ENCODE measurements around the gene SMOC1.

The SMOC1 gene

DNA sequence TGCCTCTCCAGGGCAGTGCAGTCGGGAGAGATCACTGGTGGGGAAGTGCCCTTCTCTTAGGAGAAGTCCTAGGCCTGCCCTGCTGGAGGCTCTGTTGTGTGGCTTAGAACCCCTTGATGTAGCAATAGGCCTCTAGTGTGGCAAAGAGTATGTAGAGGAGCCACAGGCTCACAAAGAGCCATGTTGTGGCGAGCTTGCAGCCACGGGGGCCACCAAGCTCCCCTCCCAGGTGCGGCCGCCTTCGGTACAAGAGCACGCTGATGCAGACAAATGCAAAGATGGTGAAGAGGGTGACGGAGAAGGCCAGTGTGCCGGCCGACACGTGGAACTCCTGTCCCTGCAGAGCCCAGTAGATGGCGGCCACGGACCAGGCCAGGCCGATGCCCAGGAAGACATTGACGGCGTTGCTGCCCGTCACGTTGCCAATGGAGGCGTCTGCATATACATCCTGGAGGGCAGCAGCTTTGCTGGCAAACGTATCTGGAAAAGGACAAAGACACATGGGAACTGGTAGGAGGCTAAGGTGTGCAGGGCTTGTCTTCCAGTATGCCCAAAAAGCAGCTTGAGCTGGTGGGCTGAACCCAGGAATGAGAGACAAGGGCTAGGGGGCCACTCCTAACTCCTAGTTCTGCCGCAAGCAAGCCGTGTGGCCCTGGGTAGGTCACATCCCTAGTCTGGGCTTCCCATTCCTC lies 166.8 kb downstream of the SMOC1 start:
- DNase-seq (ENCODE audit: low read depth): no peak

DNA sequence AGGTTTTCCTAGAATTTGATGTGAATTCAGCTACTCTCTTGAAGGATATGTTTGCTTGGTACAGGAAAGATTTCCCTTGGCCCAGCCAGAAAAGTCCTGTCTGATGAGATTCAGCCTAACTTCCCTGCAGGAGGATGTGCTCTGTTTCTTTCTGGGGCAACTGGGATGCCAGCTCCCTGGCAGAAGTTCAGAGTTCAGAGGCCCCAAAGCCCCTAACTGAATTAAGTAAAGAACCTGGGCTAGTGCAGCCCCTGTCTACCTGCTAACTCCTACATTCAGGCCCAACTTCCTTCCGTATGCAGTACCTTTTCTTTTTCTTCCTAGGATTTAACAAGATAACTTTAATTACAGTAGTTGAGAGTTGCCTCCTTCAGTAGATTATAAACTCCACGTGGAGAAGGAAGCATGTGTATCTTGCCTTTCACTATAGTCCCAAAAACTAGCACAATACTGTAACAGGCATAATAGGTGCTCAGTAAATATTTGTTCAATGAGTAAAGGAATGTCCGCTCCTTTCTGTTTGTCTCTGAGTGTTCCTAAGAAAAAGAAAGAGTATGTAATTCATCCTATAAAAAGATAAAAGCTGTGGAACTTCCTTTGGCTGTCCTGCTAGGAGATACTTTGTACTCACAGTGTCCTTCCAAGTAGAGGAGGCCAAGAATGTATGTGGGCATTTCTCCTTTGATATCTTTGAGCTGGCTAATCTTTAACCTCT lies 168.5 kb downstream of the SMOC1 start:
- DNase-seq (ENCODE audit: low read depth): no peak

DNA sequence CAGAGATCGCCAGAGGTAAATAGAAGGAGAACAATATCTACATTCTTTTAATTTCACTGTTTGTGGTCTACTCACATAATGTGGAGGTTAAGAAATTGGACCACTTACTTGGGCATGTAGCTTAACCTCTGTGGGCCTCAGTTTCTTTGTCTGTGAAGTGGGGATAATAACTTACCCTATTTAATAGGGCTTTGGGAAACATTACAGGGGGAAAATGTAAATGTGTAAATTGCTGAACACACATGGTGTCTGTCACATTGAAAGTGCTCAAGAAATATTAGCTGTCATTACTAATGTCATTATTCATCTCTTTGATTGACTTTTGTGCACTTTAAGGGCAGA lies 169.1 kb downstream of the SMOC1 start:
- no peak for DNase-seq (ENCODE audit: low read depth)

DNA sequence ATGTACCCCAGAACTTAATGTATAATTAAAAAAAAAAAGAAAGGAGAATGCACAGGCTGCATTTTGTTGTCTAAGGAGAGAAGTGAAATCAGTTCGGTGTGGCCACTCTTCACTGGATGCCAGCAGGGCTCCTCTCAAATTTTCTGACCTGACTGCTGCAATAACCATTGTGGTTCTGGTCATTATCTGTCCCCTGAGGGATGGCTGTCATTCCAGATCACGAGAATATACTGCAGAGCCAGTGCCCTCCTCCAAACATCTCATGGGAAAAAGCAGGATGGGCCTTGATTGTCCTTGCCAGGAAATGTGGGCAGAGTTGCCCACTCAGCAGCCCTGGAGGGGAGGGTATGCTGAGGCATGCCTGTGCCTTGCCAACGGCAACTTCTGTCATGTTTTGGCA lies 170.4 kb downstream of the SMOC1 start:
- DNase-seq (ENCODE audit: low read depth): no peak

DNA sequence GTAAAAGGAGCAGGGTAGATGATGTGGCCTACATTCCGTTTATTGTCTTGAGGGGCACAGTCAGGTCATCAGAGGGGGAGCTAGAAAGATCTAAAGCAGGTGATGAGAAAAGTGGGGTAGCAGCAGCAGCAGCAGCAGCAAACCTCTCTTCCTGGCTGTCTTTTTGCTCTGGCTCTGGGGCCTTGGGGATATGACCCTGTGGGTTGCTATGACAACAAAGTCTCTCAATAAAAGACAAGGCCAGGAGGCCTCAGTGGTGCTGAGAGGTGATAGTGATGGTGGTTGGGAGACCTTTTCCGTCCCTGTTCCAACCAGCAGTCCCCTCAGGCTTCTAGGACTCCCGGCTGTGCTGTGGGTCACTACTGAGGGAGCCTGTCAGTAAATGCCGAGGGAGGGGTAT lies 170.9 kb downstream of the SMOC1 start:
- DNase-seq (ENCODE audit: low read depth): no peak

DNA sequence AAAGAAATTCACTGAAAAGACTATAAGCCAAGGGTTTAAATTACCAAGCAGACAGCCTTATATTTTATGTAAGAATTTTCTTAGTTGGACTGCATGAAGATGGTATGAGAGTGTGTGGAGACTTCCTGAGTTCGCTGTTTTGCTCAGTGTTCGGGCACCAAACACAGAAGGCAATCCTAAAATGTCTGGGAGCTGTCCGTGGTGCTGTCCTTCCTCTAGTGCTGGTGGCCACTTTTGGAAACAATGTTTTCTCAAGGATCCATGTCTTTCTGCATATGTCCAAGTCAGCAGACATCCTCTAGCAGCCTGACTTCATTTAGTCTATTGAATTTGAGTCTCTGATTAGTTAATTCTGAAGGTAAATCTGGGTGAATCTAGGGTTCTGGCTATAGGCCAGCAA lies 173.8 kb downstream of the SMOC1 start:
- DNase-seq (ENCODE audit: low read depth): no peak

DNA sequence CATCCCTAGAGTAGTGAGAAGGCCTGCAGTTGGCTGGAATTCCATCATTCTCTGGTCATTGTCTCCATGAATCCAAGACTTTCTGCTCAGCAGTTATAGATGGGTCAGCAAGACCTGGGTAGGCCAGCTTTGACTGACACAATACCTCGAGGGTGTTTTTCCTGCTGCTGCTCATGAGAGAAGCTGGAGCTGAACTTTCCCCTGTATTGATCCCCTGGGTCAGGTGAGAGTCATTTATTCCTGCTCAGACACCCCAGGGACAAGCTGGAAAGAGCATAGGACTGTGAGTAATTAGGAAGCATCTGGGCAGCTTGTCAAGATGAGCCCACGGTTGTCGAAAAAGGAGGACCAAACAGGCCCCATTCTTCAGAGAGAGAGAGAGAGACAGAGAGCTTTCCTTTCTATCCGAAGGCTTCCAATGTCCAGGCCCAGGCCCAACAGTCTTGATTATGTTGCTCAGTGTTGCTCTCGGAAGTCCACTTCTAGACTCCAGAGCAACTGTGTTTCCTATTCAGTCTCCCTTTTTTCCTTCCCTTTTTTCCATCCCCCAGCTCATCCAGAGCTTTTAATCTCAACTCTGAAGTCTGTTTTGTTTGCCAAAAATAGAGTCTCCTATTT lies 178.4 kb downstream of the SMOC1 start:
- DNase-seq (ENCODE audit: low read depth): no peak

DNA sequence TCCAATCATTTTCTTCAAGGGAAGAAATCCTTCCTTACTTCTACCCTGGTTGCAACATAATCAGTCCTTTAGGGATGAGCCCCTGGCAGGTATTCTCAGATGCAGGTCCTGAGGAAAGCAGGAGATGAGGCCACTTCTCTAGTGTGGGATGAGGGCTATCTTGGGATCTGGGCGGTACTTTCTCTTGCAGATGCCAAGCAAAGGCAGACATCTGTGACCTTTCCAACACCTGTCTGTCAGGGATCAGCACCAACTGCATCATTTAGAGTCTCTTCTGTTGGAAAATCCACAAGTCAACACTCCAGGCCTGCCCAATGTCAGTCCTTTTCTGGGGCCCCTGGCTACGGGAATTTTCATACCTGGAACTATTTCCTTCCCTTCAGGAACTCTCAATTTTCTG lies 180.3 kb downstream of the SMOC1 start:
- no peak for DNase-seq (ENCODE audit: low read depth)

DNA sequence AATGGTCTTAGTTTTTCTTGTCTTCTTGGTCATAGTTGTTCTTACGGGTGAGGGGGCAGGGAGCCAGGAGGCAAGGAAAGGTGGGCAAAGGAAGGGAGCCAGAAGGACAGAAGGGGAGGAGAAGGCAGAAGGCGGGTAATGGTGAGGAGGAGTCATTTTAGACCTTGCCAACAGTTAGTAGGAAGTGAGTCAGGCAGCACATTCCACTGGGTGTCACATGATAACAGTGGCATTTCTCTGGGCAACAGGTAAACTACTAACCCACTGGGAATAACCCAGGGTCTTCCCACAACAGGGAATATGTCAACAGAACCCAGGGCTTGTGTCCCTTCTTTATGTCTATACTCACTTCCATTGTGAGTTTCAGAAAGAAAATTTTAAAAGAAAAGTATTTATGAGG lies 181.9 kb downstream of the SMOC1 start:
- DNase-seq (ENCODE audit: low read depth): no peak

DNA sequence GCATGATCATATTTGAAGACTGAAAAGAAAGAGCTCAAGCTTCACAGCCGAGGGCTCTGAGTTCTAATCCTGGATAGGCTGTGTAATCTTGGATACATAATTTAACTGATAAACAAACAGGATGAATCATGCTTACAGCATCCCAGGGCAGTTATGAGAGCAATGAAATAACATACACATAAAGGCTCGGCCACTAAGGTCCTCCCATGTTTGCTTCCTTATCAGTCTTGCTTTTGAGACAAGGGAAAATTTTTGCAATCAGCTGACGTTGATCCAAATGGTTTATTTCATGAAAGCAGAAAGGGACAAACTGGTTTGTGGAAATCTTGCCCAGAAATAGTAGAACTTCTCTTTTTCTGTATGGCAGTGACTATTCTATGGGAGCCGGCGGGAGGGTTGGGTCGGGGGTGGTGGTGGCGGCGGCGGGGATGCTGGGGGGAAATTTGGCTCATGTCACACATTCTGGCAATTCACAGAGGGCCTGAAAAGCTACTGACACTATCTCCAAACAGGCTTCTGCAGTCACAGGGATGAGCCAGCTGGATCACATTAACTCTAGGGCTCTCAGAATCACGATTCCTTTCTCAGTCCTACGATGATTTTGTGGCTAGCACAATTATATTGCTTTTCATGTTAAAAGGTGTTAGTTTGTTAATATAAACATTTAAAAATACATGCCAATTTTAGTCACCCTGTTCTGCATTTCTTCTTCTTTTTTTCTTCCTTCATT lies 185.1 kb downstream of the SMOC1 start:
- DNase-seq (ENCODE audit: low read depth): no peak

DNA sequence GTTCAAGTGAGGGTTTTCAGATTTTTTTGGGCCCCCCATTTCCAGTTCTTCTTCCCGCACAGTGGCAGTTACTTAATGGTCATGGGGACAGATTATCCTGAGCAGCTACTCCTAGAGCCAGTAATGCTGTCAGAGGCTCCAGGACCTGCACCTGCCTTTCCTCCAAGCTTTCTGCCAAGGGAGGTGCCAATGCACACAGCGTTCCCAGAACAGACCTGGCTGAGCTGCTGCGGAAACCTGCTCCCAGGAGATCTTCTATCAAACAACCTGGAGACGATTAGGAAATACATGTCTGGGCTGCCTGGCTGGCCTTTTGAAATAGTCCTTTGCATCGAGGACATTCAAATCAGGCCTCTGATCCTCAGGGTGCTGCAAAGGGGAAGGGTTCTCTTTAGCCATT lies 188.6 kb downstream of the SMOC1 start:
- DNase-seq (ENCODE audit: low read depth): no peak

DNA sequence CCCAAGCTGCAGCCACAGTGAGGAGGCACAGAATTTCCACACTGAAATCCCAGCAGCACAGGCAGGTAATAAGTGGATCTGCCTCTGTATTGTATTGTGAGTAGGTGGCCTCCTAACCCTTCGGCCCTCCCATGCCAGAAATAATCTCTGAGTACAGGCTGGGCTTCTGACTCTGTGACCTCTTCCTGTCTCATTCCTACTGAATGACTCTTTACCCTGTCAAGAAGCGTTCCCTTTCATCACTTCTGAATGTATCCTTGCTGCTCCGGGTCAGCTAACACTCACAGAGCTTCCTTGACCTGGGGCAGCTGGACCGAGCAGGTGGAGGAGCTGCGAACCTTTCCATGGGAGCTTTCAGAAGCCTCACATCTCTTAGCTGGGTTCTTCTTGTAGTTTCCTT lies 190.0 kb downstream of the SMOC1 start:
- no peak for DNase-seq (ENCODE audit: low read depth)

DNA sequence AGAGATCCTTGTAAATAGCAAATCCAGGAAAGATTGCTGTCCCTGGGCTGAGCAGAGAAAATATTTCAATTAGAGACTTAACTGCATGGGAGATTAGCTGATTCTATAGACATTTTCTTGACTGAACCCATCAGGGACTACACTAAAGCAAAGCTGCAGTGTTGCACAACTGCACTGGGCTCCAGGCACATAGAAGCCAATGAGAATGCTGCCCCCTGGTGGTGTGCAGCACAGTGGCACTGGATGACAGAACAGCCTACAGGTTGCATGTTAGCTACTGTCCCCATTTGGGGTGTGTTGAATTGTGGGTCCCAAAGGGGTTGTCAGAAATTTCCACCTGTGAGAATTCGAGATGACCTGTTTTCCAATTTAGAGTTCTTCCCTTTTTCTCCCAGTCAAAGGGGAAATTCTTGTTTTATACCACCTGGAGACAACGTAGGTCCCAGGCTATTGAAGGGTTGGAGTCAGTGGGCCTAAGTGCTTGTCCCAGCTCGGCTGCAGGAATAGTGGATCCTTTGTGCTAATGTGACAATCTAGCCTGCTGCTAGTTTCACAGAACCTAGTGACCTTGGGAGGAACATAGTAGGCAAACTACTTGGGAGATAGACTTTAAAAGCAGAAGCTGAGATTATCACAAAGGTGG lies 194.8 kb downstream of the SMOC1 start:
- no peak for DNase-seq (ENCODE audit: low read depth)

DNA sequence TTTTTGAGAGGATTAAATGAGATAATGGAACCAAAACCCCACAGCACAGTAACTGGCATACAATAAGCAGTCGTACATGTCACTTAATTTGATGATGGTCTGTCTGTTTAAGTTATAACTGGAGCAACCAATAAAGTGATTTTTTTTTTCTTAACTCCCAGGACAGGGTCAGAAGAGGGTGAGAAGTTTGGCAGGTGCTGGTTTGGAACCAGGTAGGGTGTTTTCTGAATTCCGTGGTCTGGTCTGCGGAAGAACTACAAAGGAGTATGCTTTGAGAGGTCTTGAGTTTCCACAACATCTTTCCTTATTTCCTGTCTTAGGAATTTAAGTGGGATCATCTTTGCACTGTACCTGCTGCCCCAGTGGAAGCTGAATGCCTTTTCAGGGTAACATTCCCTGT lies 197.8 kb downstream of the SMOC1 start:
- DNase-seq (ENCODE audit: low read depth): no peak

DNA sequence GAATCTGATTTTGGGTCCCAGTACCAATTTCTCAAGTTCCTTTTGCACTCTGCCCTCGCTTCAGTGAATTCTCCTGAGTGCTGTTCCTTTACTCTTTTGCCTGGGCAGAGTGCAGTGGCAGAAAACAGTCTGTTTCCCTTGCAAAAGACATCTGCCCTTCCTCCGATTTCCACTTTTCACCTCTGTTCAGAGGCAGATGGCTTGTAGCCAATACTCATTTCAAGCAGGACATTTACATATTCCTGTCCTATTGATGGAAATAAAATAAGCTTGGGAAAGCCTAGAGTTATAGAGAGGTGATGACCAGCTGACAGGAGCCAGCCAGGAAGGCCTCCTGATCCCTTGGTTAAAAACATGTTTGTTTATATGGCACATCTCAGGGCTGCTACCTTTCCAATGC lies 198.5 kb downstream of the SMOC1 start:
- DNase-seq (ENCODE audit: low read depth): no peak

DNA sequence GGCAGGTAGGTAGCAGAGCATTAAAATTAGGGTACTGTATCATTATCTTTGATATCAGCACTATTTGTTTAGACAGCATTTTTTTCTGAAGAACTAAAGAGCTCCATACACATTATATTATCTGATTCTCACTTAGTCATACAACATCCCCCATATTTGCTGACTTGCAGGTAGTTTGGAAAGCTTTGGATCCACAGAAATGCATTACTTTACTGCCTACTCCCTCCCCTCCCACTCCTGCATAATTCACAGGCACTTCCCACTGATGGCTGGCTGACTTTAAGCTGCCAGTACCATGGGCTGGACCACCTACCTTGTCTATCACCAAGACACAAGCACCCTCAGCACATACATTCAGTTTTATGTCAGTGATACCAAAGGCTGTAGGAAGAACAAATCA lies 199.1 kb downstream of the SMOC1 start:
- DNase-seq (ENCODE audit: low read depth): no peak

DNA sequence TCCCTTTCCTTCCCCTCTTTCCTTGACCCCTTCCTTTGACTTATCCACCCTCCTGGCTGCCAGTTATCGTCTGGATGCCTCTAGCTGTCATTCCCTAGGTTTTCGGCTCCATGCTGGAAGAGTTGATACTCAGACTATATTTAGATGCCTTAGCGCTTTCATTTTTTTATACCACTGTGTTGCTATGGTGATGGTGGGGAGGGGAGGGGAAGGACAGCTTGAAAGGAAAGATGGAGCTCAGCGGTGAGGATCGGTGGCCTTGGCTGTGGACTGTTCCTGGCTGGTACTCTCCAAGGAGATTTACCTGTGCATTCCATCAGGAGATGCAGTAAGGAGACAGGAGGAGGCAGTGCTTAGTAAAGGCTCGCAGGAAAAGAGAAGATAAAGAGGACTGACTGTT lies 200.9 kb downstream of the SMOC1 start:
- DNase-seq (ENCODE audit: low read depth): no peak

Measured in T-helper 22 cell (primary cell).